DOHH2 (cell line): Measurements from ENCODE around the gene ANKRD28.

Experiments
- CTCF ChIP-seq: fragments of 200-600 bp; sonication (generic); IDR thresholded peaks from one replicate; pipeline ENCODE4 v1.5.1; 2014; ENCODE audit warnings: antibody characterized with exemption, mild to moderate bottlenecking, low read depth, low read length; ENCODE audit not compliant: poor library complexity, severe bottlenecking
- EZH2phosphoT487 ChIP-seq: fragments of 200-600 bp; sonication (generic); IDR thresholded peaks from 2 replicates; pipeline ENCODE4 v1.6.1; 2017; ENCODE audit warnings: borderline replicate concordance, mild to moderate bottlenecking, antibody characterized with exemption, low read length, moderate library complexity, mixed read lengths

- TF ChIP-seq CTCF: no peak
- TF ChIP-seq EZH2phosphoT487: no peak
Observed at GRCh38 chr3:15649858-15650257, 147.9 kb downstream of the ANKRD28 start.
